ENCODE results near the gene ERC1. TPM values are rescaled to one million over a fixed set of nuclear protein-coding genes. Genes with fewer than 3 reads are reported as not detected.

Gene ERC1
- total and polyA plus RNA-seq, 2 of the 4 experiments (the other 2 are of a cell fraction), result 11.6 to 25.6 TPM

DNA sequence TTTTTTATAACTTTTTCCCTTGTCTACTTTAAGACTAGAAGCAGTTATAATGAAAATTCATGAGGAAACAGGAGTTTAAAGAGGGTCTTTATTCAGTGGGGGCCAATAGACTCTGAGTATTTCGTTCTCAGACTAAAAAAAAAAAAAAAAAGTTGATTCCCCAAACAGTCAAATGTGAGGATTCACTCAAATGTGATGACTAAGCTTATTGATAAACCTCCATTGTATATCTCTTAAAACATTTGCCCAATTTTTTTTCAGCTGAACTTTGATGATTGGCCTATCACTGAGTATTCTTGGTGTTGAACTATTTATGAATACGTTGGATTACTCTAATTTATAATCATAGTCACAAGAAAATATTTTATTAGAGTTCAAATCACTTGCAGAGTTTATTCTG, 265.3 kb downstream of the ERC1 start:
- Histone ChIP-seq H2AK9ac (replicated peaks; ENCODE audit: low read depth, low read length, poor library complexity) (no peak overlapping the region), H3K36me3 (ENCODE audit: control insufficient read depth, insufficient read depth, low read length) (peaks cover 4% of the 10 kb centered on the region), H3K4ac (ENCODE audit: low read depth, low read length) (no peak overlapping the region), H3K9ac (ENCODE audit: low read depth, low read length) (no peak overlapping the region), H2BK120ac (ENCODE audit: low read depth, low read length) (no peak overlapping the region), H4K20me1 (ENCODE audit: insufficient read depth, low read length) (no peaks in the 10 kb centered on the region), H2BK5ac (ENCODE audit: low read depth, low read length, poor library complexity, severe bottlenecking) (no peak overlapping the region), H3K23ac (ENCODE audit: low read depth, low read length) (no peak overlapping the region), H3K4me2 (ENCODE audit: low read depth, low read length) (no peak overlapping the region), H3K27me3 (ENCODE audit: control insufficient read depth, insufficient read depth, low read length) (no peaks in the 10 kb centered on the region), H3K18ac (ENCODE audit: low read depth, low read length) (no peak overlapping the region), H3K56ac (ENCODE audit: extremely low read depth, insufficient read depth, low read length) (no peak overlapping the region), H2AK5ac (ENCODE audit: low read depth, low read length) (no peak overlapping the region), H3K79me1 (ENCODE audit: low read depth in 1 of 2, low read length in 2 of 2) (no peaks in the 10 kb centered on the region; a peak in 2 of 4 replicates), H2BK20ac (ENCODE audit: low read depth, low read length) (no peak overlapping the region), H4K8ac (ENCODE audit: low read depth in 2 of 2, low read length in 2 of 2) (no peak overlapping the region), H3K14ac (replicated peaks; ENCODE audit: low read depth, low read length) (no peak overlapping the region), H3K9me1 (ENCODE audit: insufficient read depth, low read length) (no peaks in the 10 kb centered on the region), H2AFZ (replicated peaks; ENCODE audit: low read length, poor library complexity) (no peak overlapping the region), H3K4me3 (ENCODE audit: insufficient read depth, low read depth, low read length) (no peak overlapping the region), H3K4me1 (ENCODE audit: control insufficient read depth, insufficient read depth, low read length) (no peaks in the 10 kb centered on the region), H3K27ac (ENCODE audit: insufficient read depth, low read length) (no peak overlapping the region), H4K5ac (ENCODE audit: low read depth, low read length) (no peak overlapping the region), H3K9me3 (ENCODE audit: control insufficient read depth, insufficient read depth, low read length) (no peaks in the 10 kb centered on the region), H2BK15ac (ENCODE audit: low read depth, low read length) (no peak overlapping the region), H4K91ac (ENCODE audit: insufficient read depth, low read depth, low read length) (no peak overlapping the region)
- in situ Hi-C loops (cut with MboI; ENCODE audit: low sequenced_read_pairs) (no loop called here), intact Hi-C loops (cut with micrococcal nuclease) (no loop called here), dilution Hi-C loops (cut with HindIII; ENCODE audit: low sequenced_read_pairs, unreplicated experiment) (no loop called here)
- TF ChIP-seq MAFK (IDR thresholded peaks at IDR 0.05; ENCODE audit: low read depth, low read length) (peak; percentile 86), MAZ (IDR thresholded peaks at IDR 0.05; ENCODE audit: borderline replicate concordance, low read depth, low read length) (no peak)
- DNase-seq, result no peak
- BruUV-seq (replicated peaks), result no TSS peak
- no peak for ATAC-seq (ENCODE audit: low read depth)
- no CpG with 5 or more reads among the region's 2 CpGs for WGBS, 2 experiments (ENCODE audit: extremely low coverage in 2 of 2, insufficient read length in 1 of 2)
- ChIA-PET POLR2A (ENCODE audit: unreplicated experiment) (no interaction called here), CTCF (no interaction called here)
